Measurements from ENCODE around the gene YTHDF2. TPM values are rescaled to one million over a fixed set of nuclear protein-coding genes. Genes with fewer than 3 reads are reported as not detected.

YTHDF2 gene
- polyA plus RNA-seq, 1 of the 3 experiments (the other 2 are of a cell fraction), result 45.2 TPM

DNA sequence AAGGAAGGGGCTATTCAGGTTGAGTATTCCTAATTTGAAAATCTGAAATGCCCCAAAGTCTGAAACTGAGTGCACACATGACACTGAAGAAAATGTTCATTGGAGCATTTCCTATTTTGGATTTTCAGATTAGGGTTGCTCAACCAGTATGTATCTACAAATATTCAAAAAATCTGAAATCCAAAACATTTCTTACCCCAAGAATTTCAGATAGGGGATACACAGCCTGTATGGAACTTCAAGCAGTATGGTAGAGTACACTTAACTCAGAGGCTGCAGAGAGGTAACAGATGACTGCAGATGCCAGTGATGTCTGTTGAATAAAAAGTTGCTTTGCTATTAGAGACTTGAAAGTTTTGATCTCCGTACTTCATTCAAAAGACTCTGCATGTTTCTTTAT lies 19.0 kb downstream of the YTHDF2 start (continued):
- TF ChIP-seq, protein P1, sequence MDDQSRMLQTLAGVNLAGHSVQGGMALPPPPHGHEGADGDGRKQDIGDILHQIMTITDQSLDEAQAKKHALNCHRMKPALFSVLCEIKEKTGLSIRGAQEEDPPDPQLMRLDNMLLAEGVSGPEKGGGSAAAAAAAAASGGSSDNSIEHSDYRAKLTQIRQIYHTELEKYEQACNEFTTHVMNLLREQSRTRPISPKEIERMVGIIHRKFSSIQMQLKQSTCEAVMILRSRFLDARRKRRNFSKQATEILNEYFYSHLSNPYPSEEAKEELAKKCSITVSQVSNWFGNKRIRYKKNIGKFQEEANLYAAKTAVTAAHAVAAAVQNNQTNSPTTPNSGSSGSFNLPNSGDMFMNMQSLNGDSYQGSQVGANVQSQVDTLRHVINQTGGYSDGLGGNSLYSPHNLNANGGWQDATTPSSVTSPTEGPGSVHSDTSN (IDR thresholded peaks at IDR 0.05), result no peak
- TF ChIP-seq YY1 (IDR thresholded peaks at IDR 0.05; ENCODE audit: low read depth), result no peak
- TF ChIP-seq, protein P2, sequence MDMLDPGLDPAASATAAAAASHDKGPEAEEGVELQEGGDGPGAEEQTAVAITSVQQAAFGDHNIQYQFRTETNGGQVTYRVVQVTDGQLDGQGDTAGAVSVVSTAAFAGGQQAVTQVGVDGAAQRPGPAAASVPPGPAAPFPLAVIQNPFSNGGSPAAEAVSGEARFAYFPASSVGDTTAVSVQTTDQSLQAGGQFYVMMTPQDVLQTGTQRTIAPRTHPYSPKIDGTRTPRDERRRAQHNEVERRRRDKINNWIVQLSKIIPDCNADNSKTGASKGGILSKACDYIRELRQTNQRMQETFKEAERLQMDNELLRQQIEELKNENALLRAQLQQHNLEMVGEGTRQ (IDR thresholded peaks at IDR 0.05; ENCODE audit: borderline replicate concordance, low read depth, low read length), result no peak

DNA sequence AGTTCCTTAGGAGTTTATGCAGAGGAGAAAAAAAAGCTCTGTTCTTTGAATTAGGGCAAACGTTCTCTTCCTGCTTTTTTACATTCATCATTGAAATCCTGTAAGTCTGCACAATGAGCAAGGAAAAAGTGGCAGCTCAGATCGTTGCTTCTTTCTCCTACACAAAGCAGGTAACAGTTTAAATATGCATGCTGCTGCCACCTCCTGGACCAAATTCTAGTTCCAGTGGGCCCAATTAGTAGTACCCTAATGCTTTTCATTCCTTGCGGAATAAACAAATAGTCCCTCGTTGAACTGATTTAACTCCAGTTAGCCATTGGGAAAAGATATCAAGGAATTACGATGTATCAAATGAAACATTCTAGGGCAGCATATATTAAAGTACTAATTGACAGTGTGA lies 20.1 kb downstream of the YTHDF2 start:
- no peaks in the 10 kb centered on the region for H3K9me3 ChIP-seq
- no peak for TF ChIP-seq EZH2phosphoT487 (IDR thresholded peaks at IDR 0.05; ENCODE audit: borderline replicate concordance, low read depth)
- peak; percentile 34; the same call in 1 of the 2 replicates for TF ChIP-seq RAD21 (IDR thresholded peaks at IDR 0.05; ENCODE audit: low read length)
- TF ChIP-seq, protein P3, sequence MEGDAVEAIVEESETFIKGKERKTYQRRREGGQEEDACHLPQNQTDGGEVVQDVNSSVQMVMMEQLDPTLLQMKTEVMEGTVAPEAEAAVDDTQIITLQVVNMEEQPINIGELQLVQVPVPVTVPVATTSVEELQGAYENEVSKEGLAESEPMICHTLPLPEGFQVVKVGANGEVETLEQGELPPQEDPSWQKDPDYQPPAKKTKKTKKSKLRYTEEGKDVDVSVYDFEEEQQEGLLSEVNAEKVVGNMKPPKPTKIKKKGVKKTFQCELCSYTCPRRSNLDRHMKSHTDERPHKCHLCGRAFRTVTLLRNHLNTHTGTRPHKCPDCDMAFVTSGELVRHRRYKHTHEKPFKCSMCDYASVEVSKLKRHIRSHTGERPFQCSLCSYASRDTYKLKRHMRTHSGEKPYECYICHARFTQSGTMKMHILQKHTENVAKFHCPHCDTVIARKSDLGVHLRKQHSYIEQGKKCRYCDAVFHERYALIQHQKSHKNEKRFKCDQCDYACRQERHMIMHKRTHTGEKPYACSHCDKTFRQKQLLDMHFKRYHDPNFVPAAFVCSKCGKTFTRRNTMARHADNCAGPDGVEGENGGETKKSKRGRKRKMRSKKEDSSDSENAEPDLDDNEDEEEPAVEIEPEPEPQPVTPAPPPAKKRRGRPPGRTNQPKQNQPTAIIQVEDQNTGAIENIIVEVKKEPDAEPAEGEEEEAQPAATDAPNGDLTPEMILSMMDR (IDR thresholded peaks at IDR 0.05), result peak; percentile 26
- H3K9ac ChIP-seq, result no peak overlapping the region
- 66% methylated on average over 5 of the region's 5 CpGs for WGBS (ENCODE audit: low lambda C conversion rate)
- H3K9me2 ChIP-seq, result no peaks in the 10 kb centered on the region
- 0 out of 2 replicates have a peak overlapping the region, but pooled peaks have one; percentile 9 for H3K4me2 ChIP-seq
- peaks cover 26 to 35% of the 10 kb centered on the region in 2 experiments for H3K36me3 ChIP-seq (replicated peaks in 1 of 2; ENCODE audit: control insufficient read depth in 1 of 2, insufficient read depth in 2 of 2, low read length in 1 of 2)
- CTCF ChIA-PET, result interaction anchor here (1.0 to 2.5 kb wide), 6 partner anchors 13 to 120 kb away, joined by 3 to 11 read pairs (median 3); partner anchors contain the start of gene YTHDF2
- H3K27me3 ChIP-seq (ENCODE audit: insufficient read depth), result no peaks in the 10 kb centered on the region
- peaks cover 100% of the 10 kb centered on the region for H3K79me2 ChIP-seq (ENCODE audit: insufficient read depth)
- no peak overlapping the region for H3K4me3 ChIP-seq (ENCODE audit: low read depth in 2 of 2, low read length in 1 of 2)
- no peak overlapping the region for H2AFZ ChIP-seq (ENCODE audit: low read depth)
- H3F3A ChIP-seq (replicated peaks; ENCODE audit: insufficient read depth), result peaks cover 8% of the 10 kb centered on the region
- POLR2A ChIA-PET, result no interaction called here
- H3K27ac ChIP-seq (ENCODE audit: low read depth in 2 of 2, low read length in 1 of 2), result no peak overlapping the region
- peaks cover 100% of the 10 kb centered on the region for H4K20me1 ChIP-seq (ENCODE audit: insufficient read depth)
- H3K4me1 ChIP-seq (ENCODE audit: control insufficient read depth in 1 of 2, insufficient read depth in 2 of 2, low read depth in 1 of 2, low read length in 1 of 2), result peaks cover 4 to 5% of the 10 kb centered on the region in 2 experiments; a peak in 3 of 4 replicates
- no peak for DNase-seq

DNA sequence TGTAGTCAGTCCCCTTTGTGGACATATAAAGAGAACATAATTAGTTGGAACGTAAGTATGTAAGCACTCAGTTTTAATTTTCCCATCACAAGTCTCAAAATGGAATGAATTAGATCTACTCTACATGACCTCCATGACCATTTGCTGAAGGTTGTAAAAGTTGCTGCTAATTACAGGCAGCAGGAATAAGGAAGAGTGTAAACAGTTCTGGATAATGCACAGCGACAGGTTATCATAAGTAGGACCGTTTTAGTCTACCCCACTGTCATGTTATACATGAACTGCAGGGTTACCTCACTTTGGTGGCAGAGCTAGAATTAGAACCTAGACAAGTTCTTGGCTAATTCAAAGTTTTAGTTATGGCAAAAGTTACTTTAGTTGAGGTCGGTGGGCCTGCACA lies 21.7 kb downstream of the YTHDF2 start:
- 85% methylated on average over 4 of the region's 4 CpGs for WGBS (ENCODE audit: low lambda C conversion rate)
- DNase-seq, result no peak
- Histone ChIP-seq H3K9ac (no peak overlapping the region), H3K9me2 (no peaks in the 10 kb centered on the region), H3K9me3 (no peaks in the 10 kb centered on the region), H3K4me1 (ENCODE audit: control insufficient read depth in 1 of 2, insufficient read depth in 2 of 2, low read depth in 1 of 2, low read length in 1 of 2) (peaks cover 0 to 4% of the 10 kb centered on the region in 2 experiments; a peak in 2 of 4 replicates), H3K4me3 (ENCODE audit: low read depth in 2 of 2, low read length in 1 of 2) (no peak overlapping the region), H3K79me2 (ENCODE audit: insufficient read depth) (peaks cover 100% of the 10 kb centered on the region), H3K27ac (ENCODE audit: low read depth in 2 of 2, low read length in 1 of 2) (no peak overlapping the region), H3K4me2 (no peak overlapping the region), H3F3A (replicated peaks; ENCODE audit: insufficient read depth) (peaks cover 13% of the 10 kb centered on the region), H2AFZ (ENCODE audit: low read depth) (no peak overlapping the region), H3K36me3 (replicated peaks in 1 of 2; ENCODE audit: control insufficient read depth in 1 of 2, insufficient read depth in 2 of 2, low read length in 1 of 2) (peaks cover 19 to 35% of the 10 kb centered on the region in 2 experiments), H3K27me3 (ENCODE audit: insufficient read depth) (no peaks in the 10 kb centered on the region), H4K20me1 (ENCODE audit: insufficient read depth) (peaks cover 100% of the 10 kb centered on the region)
- POLR2A ChIA-PET, result interaction anchor here (0.9 kb wide), 1 partner anchor 22 kb away, joined by 3 read pairs; the partner anchor contains the start of gene YTHDF2
- TF ChIP-seq POLR2AphosphoS5 (IDR thresholded peaks at IDR 0.05; ENCODE audit: low read depth, low read length) (0 out of 2 replicates have a peak, but pooled peaks have one; percentile 17), CHD2 (IDR thresholded peaks at IDR 0.05; ENCODE audit: low read length, partially characterized antibody) (no peak)
- CTCF ChIA-PET, result interaction anchor here (2.3 to 2.5 kb wide), 2 partner anchors 22 kb away, joined by 6 to 11 read pairs; partner anchors contain the start of gene YTHDF2

Measured in SK-N-SH (cell line).